ENCODE results near the gene VAMP7. TPM values are rescaled to one million over a fixed set of nuclear protein-coding genes. Genes with fewer than 3 reads are reported as not detected.

The VAMP7 gene
- 39.9 and 57.3 TPM in 2 replicates for total RNA-seq

GRCh38 chrX:155881158-155881993 is at the start of gene VAMP7:
VAMP7 (plus strand) TSS chrX:155881345; CDS start chrX:155889467, 8,122 bp downstream.

Other genes starting within 250 kb of the VAMP7 start
- 0.15 TPM in 1 of 2 replicates, not detected in the other for gene IL9R, start 116.4 kb downstream of the VAMP7 start, total RNA-seq

All from smooth muscle cell of trachea (primary cell).